ENCODE results near the gene PHF10.

PHF10 gene

DNA sequence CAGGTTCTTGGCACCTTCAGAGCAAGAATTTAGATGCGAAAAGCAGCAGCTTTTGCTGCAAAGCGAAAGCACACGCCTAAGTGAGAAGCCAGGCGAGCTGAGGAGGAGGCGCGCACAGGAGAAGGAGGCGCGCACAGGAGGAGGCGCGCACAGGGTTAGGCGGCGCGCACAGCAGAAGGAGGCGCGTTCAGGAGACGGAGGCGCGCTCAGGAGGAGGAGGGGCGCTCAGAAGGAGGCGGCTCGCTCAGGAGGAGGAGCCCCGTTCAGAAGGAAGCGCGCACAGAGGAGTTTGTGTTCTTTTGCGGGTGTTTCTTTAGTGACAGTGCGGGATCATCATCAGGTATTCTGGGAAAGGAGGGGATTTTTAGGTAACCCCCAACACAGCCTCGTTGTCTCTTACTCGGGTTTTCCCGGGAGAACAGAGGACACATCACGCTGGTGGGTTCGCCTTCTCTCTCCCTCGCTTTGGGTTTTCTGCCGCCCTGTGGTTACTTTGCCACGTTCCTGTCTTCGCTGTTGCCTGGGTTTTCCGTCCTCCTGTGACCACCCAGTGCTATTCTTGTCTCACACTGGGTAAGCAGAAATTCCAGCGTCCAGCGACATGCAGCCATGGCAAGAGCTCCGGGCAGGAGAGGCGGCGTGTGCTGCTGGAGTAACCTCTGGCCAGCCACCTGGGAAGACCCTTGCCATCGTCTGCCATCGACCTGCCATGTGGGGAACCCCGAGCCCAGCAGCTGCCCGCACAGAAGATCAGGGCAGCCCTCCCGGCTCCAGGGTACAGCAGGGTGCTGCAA lies 69.5 kb downstream of the PHF10 start:
- DNase-seq: peak in 1 of 2 donors; percentile 23
- peaks cover 41 to 47% of the 10 kb centered on the region in 2 experiments for H3K36me3 ChIP-seq (ENCODE audit: control insufficient read depth in 1 of 2, insufficient read depth in 2 of 2, low read length in 2 of 2)
- H4K8ac ChIP-seq (ENCODE audit: low read depth, low read length): no peak overlapping the region
- H2BK120ac ChIP-seq (ENCODE audit: insufficient read depth, low read length, poor library complexity): no peak overlapping the region
- no peak overlapping the region for H3K18ac ChIP-seq (ENCODE audit: low read length)
- no peaks in the 10 kb centered on the region for H3K79me2 ChIP-seq (ENCODE audit: control insufficient read depth, insufficient read depth, low read length, poor library complexity)
- H3K79me1 ChIP-seq (ENCODE audit: low read length): no peaks in the 10 kb centered on the region
- H3K14ac ChIP-seq (ENCODE audit: low read length): no peak overlapping the region
- no peak overlapping the region for H2BK5ac ChIP-seq (ENCODE audit: low read depth, low read length, poor library complexity)
- no peak overlapping the region for H4K91ac ChIP-seq (ENCODE audit: low read depth, low read length)
- no peaks in the 10 kb centered on the region for H3K4me1 ChIP-seq (ENCODE audit: control insufficient read depth in 1 of 2, insufficient read depth in 2 of 2, low read length in 2 of 2)
- no peak overlapping the region for H2AFZ ChIP-seq (ENCODE audit: insufficient read depth, low read length, poor library complexity)
- no peak overlapping the region for H3K9ac ChIP-seq (ENCODE audit: low read length)
- H3K27me3 ChIP-seq (ENCODE audit: insufficient read depth, low read length): no peaks in the 10 kb centered on the region
- no peak overlapping the region for H3K4me3 ChIP-seq (ENCODE audit: low read depth, low read length)
- no peak overlapping the region for H3K23ac ChIP-seq (ENCODE audit: low read length)
- WGBS (ENCODE audit: extremely low coverage, insufficient coverage, insufficient read length): no CpG with 5 or more reads among the region's 46 CpGs
- no peak overlapping the region for H4K12ac ChIP-seq (ENCODE audit: low read depth, low read length)
- no peak overlapping the region for H3K27ac ChIP-seq (ENCODE audit: low read depth, low read length)
- peaks cover 9% of the 10 kb centered on the region for H3K9me3 ChIP-seq (ENCODE audit: insufficient read depth, low read depth, low read length)
- no peak overlapping the region for H2AK5ac ChIP-seq (ENCODE audit: low read length)
- no peak overlapping the region for H2BK12ac ChIP-seq (ENCODE audit: low read length)
- no peak overlapping the region for H3K4me2 ChIP-seq (ENCODE audit: low read length)
- no peak overlapping the region for H3K4ac ChIP-seq (ENCODE audit: low read depth, low read length)

Measured in trophoblast cell (in vitro differentiated cells and primary cell).